ENCODE measurements around the gene DBT. TPM values are rescaled to one million over a fixed set of nuclear protein-coding genes. Genes with fewer than 3 reads are reported as not detected.
A peak's percentile ranks its signal among the peaks of the same experiment; 100 is the strongest.

The DBT gene
- total RNA-seq, 1 experiment from 2014 or later: 14.1 TPM

GRCh38 chr1:100230765-100231164, 18.9 kb downstream of the DBT start:
- Histone ChIP-seq H3K4me1 (no peaks in the 10 kb centered on the region), H3K4me3 (ENCODE audit: low read depth, low read length) (no peak overlapping the region), H3K27me3 (replicated peaks; ENCODE audit: control insufficient read depth, insufficient read depth, low read length) (no peaks in the 10 kb centered on the region), H3K36me3 (ENCODE audit: control insufficient read depth, insufficient read depth, low read length) (no peaks in the 10 kb centered on the region), H3K9me3 (no peaks in the 10 kb centered on the region)
- no TSS peak for BruUV-seq (replicated peaks)
- Mint-ChIP-seq H3K4me1 (ENCODE audit: low read depth, unreplicated experiment) (no peaks in the 10 kb centered on the region), H3K27me3 (ENCODE audit: insufficient read depth, unreplicated experiment) (no peaks in the 10 kb centered on the region), H3K4me3 (ENCODE audit: unreplicated experiment) (no peak overlapping the region), H3K9me3 (ENCODE audit: unreplicated experiment) (no peaks in the 10 kb centered on the region), H3K36me3 (ENCODE audit: insufficient read depth, unreplicated experiment) (peaks cover 6% of the 10 kb centered on the region), H3K27ac (ENCODE audit: unreplicated experiment) (no peak overlapping the region)
- intact Hi-C loops (cut with micrococcal nuclease; ENCODE audit: unreplicated experiment): no loop called here
- ChIA-PET CTCF (no interaction called here), POLR2A (no interaction called here)
- TF ChIP-seq CTCF (IDR thresholded peaks at IDR 0.05; ENCODE audit: insufficient read depth in 1 of 2, low read depth in 1 of 2, low read length in 1 of 2, severe bottlenecking in 1 of 2, unreplicated experiment in 1 of 2): no peak
- DNase-seq: no peak

DNA sequence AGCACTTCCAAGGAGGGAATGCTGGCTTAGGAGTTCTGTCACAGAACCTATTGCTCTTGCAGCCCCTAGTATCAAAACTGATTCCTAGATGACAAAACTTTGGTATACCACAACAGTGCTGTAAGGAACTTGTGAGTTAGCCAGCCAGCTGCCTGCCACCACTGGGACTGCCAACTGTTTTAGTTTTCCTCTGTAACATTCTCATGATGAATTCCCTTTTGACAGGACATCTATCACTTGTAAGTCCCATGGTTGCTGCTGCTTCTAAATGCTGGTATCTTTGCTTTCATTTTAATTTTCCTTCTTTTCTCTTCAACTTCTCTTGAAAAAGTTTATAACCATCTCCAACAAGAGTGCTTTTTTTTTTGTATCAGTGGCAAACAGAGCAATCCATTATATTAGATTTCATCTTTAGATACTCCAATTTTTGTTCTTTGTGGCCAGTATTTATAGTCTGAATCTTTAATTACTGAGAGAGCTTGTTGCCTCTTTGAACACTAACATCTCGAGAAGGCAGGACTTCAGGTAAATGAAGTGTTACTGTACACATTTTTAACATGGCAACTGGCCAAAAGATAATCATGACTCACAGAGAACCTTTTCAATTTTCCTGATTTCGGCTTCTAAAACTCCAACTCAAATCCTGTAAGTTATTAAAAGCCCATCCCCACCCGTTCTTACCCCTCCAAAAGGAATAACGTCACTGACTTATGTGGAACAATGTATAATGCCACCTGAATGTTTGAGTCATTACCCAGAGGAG, 19.8 kb downstream of the DBT start:
- intact Hi-C loops (cut with micrococcal nuclease; ENCODE audit: unreplicated experiment): no loop called here
- TSS peak; percentile 36 for BruUV-seq (replicated peaks)
- no peaks in the 10 kb centered on the region for H3K9me3 Mint-ChIP-seq (ENCODE audit: unreplicated experiment)

GRCh38 chr1:100222428-100222827, 27.2 kb downstream of the DBT start:
- Mint-ChIP-seq H3K9me3 (ENCODE audit: unreplicated experiment) (no peaks in the 10 kb centered on the region), H3K27ac (ENCODE audit: unreplicated experiment) (no peak overlapping the region), H3K36me3 (ENCODE audit: insufficient read depth, unreplicated experiment) (no peaks in the 10 kb centered on the region), H3K4me3 (ENCODE audit: unreplicated experiment) (no peak overlapping the region), H3K4me1 (ENCODE audit: low read depth, unreplicated experiment) (no peaks in the 10 kb centered on the region), H3K27me3 (ENCODE audit: insufficient read depth, unreplicated experiment) (no peaks in the 10 kb centered on the region)
- Histone ChIP-seq H3K36me3 (ENCODE audit: control insufficient read depth, insufficient read depth, low read length) (no peaks in the 10 kb centered on the region), H3K27me3 (replicated peaks; ENCODE audit: control insufficient read depth, insufficient read depth, low read length) (no peaks in the 10 kb centered on the region), H3K4me3 (ENCODE audit: low read depth, low read length) (no peak overlapping the region), H3K4me1 (no peaks in the 10 kb centered on the region), H3K9me3 (no peaks in the 10 kb centered on the region)
- no peak for TF ChIP-seq CTCF (IDR thresholded peaks at IDR 0.05; ENCODE audit: insufficient read depth in 1 of 2, low read depth in 1 of 2, low read length in 1 of 2, severe bottlenecking in 1 of 2, unreplicated experiment in 1 of 2)
- CTCF ChIA-PET: no interaction called here
- BruUV-seq (replicated peaks): no TSS peak
- POLR2A ChIA-PET: no interaction called here
- intact Hi-C loops (cut with micrococcal nuclease; ENCODE audit: unreplicated experiment): no loop called here
- no peak for DNase-seq

More for the DNA sequence above, 19.8 kb downstream of the DBT start:
- Mint-ChIP-seq H3K4me3 (ENCODE audit: unreplicated experiment) (no peak overlapping the region), H3K36me3 (ENCODE audit: insufficient read depth, unreplicated experiment) (peaks cover 6% of the 10 kb centered on the region), H3K27ac (ENCODE audit: unreplicated experiment) (no peak overlapping the region), H3K4me1 (ENCODE audit: low read depth, unreplicated experiment) (no peaks in the 10 kb centered on the region), H3K27me3 (ENCODE audit: insufficient read depth, unreplicated experiment) (no peaks in the 10 kb centered on the region)
- no peak overlapping the region for H3K4me3 ChIP-seq (ENCODE audit: low read depth, low read length)
- H3K9me3 ChIP-seq: no peaks in the 10 kb centered on the region
- no peaks in the 10 kb centered on the region for H3K36me3 ChIP-seq (ENCODE audit: control insufficient read depth, insufficient read depth, low read length)
- no peak for TF ChIP-seq CTCF (IDR thresholded peaks at IDR 0.05; ENCODE audit: insufficient read depth in 1 of 2, low read depth in 1 of 2, low read length in 1 of 2, severe bottlenecking in 1 of 2, unreplicated experiment in 1 of 2)
- ChIA-PET CTCF (no interaction called here), POLR2A (no interaction called here)
- H3K27me3 ChIP-seq (replicated peaks; ENCODE audit: control insufficient read depth, insufficient read depth, low read length): no peaks in the 10 kb centered on the region
- no peak for DNase-seq
- no peaks in the 10 kb centered on the region for H3K4me1 ChIP-seq

Data from Caco-2 (cell line).